ENCODE results near the gene IL10RB.

DNA sequence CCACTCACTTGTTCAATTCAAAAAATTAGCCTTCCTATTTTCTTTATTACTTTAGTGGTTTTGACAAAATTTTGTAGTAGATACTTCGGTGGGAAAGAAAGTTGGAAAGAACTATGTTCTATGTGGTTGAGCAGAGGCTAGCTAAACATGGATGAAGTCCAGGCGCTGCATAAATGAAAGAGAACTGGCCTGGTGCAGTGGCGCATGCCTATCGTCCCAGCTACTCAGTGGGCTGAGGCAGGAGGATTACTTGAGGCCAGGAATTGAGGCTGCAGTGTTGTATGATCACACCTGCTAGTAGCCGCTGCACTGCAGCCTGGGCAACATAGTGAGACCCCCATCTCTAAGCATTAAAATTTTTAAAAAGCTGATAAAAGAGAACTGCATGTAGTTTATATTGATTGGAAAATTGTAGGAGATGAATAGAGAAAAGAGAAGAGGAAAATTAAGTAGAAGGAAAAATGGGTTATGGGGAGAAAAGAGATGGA lies 79.6 kb downstream of the IL10RB start:
- no peak for TF ChIP-seq POLR2A (IDR thresholded peaks at IDR 0.05)
- no peak for TF ChIP-seq CTCF (IDR thresholded peaks at IDR 0.05 in 8 of 11, conservative IDR thresholded peaks at IDR 0.05 in 3 of 11)

Measured in spleen (tissue), 7 donors.